Endothelial cell of hepatic sinusoid (primary cell): ENCODE data around the gene DNAJA2.
"Not testable (repeated sequence)": the region's sequence is repeated elsewhere in the genome, so short reads cannot be mapped to it uniquely, and the experiment has no call there.

Source experiments
- in situ Hi-C: cut with HindIII; loops from 2 replicates; pipeline ENCODE4 v1.10.0; 2017; ENCODE audit warnings: low sequenced_read_pairs

DNAJA2 gene

GRCh38 chr16:46973207-46973995, at the start of gene DNAJA2:
DNAJA2 (minus strand) TSS chr16:46973674; CDS start chr16:46973572, 102 bp downstream.
- in situ Hi-C loops = no loop called here

GRCh38 chr16:47019568-47019967, 46.1 kb upstream of the DNAJA2 start:
- in situ Hi-C loops = loop anchor here (5.0 kb wide), 1 partner anchor 67 kb away; no protein-coding TSS in a partner anchor

- in situ Hi-C loops = loop anchor here (5.0 kb wide), 1 partner anchor 66 kb away; no protein-coding TSS in a partner anchor
Observed at GRCh38 chr16:47018223-47018891, 44.9 kb upstream of the DNAJA2 start.

- in situ Hi-C loops = loop anchor here (5.0 kb wide), 1 partner anchor 65 kb away; no protein-coding TSS in a partner anchor
Observed at GRCh38 chr16:47017636-47018035, 44.2 kb upstream of the DNAJA2 start.

- in situ Hi-C loops = loop anchor here (5.0 kb wide), 1 partner anchor 64 kb away; no protein-coding TSS in a partner anchor
Observed at GRCh38 chr16:47016700-47017133, 43.2 kb upstream of the DNAJA2 start.

GRCh38 chr16:47013910-47014309, 40.4 kb upstream of the DNAJA2 start:
- in situ Hi-C loops = no loop called here

- in situ Hi-C loops = no loop called here
Observed at GRCh38 chr16:47013172-47013571, 39.7 kb upstream of the DNAJA2 start.

- in situ Hi-C loops = not testable (repeated sequence)
Observed at GRCh38 chr16:47010812-47011211, 37.3 kb upstream of the DNAJA2 start.

- in situ Hi-C loops = no loop called here
Observed at GRCh38 chr16:47008612-47009011, 35.1 kb upstream of the DNAJA2 start.

- in situ Hi-C loops = no loop called here
Observed at GRCh38 chr16:47008174-47008573, 34.7 kb upstream of the DNAJA2 start.

GRCh38 chr16:47004652-47005051, 31.2 kb upstream of the DNAJA2 start:
- in situ Hi-C loops = no loop called here

- in situ Hi-C loops = not testable (repeated sequence)
Observed at GRCh38 chr16:47000066-47000465, 26.6 kb upstream of the DNAJA2 start.

- in situ Hi-C loops = no loop called here
Observed at GRCh38 chr16:46997844-46998243, 24.4 kb upstream of the DNAJA2 start.

GRCh38 chr16:46996952-46997458, 23.5 kb upstream of the DNAJA2 start:
- in situ Hi-C loops = no loop called here

GRCh38 chr16:46996391-46996790, 22.9 kb upstream of the DNAJA2 start:
- in situ Hi-C loops = no loop called here

- in situ Hi-C loops = no loop called here
Observed at GRCh38 chr16:46991729-46992704, 18.5 kb upstream of the DNAJA2 start.

GRCh38 chr16:46986896-46987295, 13.4 kb upstream of the DNAJA2 start:
- in situ Hi-C loops = no loop called here

- in situ Hi-C loops = no loop called here
Observed at GRCh38 chr16:46986438-46986837, 13.0 kb upstream of the DNAJA2 start.

- in situ Hi-C loops = no loop called here
Observed at GRCh38 chr16:46982335-46982734, 8.9 kb upstream of the DNAJA2 start.

GRCh38 chr16:46980926-46981325, 7.5 kb upstream of the DNAJA2 start:
- in situ Hi-C loops = no loop called here

- in situ Hi-C loops = no loop called here
Observed at GRCh38 chr16:46976550-46976949, 3.1 kb upstream of the DNAJA2 start.
